Keratinocyte (primary cell): Measurements from ENCODE around the gene COL4A5. TPM values are rescaled to one million over a fixed set of nuclear protein-coding genes. Genes with fewer than 3 reads are reported as not detected.

ENCODE experiments used
- DNase-seq: peaks from one replicate; pipeline ENCODE4 v3.0.0-alpha.2; 2011; ENCODE audit warnings: low read depth, missing footprints, low spot score
- FAIRE-seq: peaks from 2 replicates; lab custom pipeline; 2011; peaks lifted over from hg19 to GRCh38; lab: Jason Lieb, UNC
- H2AFZ ChIP-seq: 2 replicates; pipeline ENCODE4 v1.6.0; 2012; ENCODE audit warnings: low read length, control low read depth, inconsistent platforms; ENCODE audit not compliant: control insufficient read depth
- H3K27ac ChIP-seq: 2 replicates; pipeline ENCODE4 v1.5.1; 2011; ENCODE audit warnings: low read length; ENCODE audit not compliant: control insufficient read depth, insufficient read depth
- H3K27me3 ChIP-seq: 3 replicates; pipeline ENCODE4 v1.6.0; 2011; ENCODE audit warnings: low read length; ENCODE audit not compliant: control insufficient read depth, insufficient read depth; ENCODE audit errors: extremely low read depth
- H3K36me3 ChIP-seq, 2 experiments: 2 replicates in 1 of 2; 3 replicates in 1 of 2; pipeline ENCODE4 v1.5.1; 2011; ENCODE audit warnings: low read length in 2 of 2, mild to moderate bottlenecking in 1 of 2; ENCODE audit not compliant: control insufficient read depth in 2 of 2, insufficient read depth in 2 of 2; ENCODE audit errors: extremely low read depth in 1 of 2
- H3K4me1 ChIP-seq: 3 replicates; pipeline ENCODE4 v1.5.1; 2011; ENCODE audit warnings: low read length; ENCODE audit not compliant: control insufficient read depth, insufficient read depth; ENCODE audit errors: extremely low read depth
- H3K4me2 ChIP-seq: 3 replicates; pipeline ENCODE4 v1.6.0; 2011; ENCODE audit warnings: low read depth, low read length; ENCODE audit not compliant: control insufficient read depth, insufficient read depth; ENCODE audit errors: extremely low read depth
- H3K4me3 ChIP-seq, 3 experiments: fragments of 200-600 bp in 1 of 3; sonication (generic) in 1 of 3; 2 replicates in 2 of 3; 3 replicates in 1 of 3; pipeline ENCODE4 v1.5.1; 2011 to 2016; ENCODE audit warnings: low read length in 3 of 3, mild to moderate bottlenecking in 3 of 3, control low read depth in 2 of 3, inconsistent platforms in 1 of 3, low read depth in 1 of 3, mixed read lengths in 1 of 3, mixed run types in 1 of 3, moderate library complexity in 1 of 3; ENCODE audit not compliant: control insufficient read depth in 2 of 3, insufficient read depth in 2 of 3; ENCODE audit errors: extremely low read depth in 1 of 3
- H3K79me2 ChIP-seq: 2 replicates; pipeline ENCODE4 v1.6.0; 2012; ENCODE audit warnings: low read length; ENCODE audit not compliant: control insufficient read depth, insufficient read depth
- H3K9ac ChIP-seq: 3 replicates; pipeline ENCODE4 v1.6.0; 2011; ENCODE audit warnings: low read length; ENCODE audit not compliant: control insufficient read depth, insufficient read depth; ENCODE audit errors: extremely low read depth
- H3K9me1 ChIP-seq: 3 replicates; pipeline ENCODE4 v1.6.0; 2011; ENCODE audit warnings: low read length; ENCODE audit not compliant: control insufficient read depth, insufficient read depth; ENCODE audit errors: extremely low read depth
- H3K9me3 ChIP-seq: 2 replicates; pipeline ENCODE4 v1.5.1; 2012; ENCODE audit warnings: low read depth, low read length; ENCODE audit not compliant: control insufficient read depth
- H4K20me1 ChIP-seq: 3 replicates; pipeline ENCODE4 v1.6.0; 2011; ENCODE audit warnings: low read length; ENCODE audit not compliant: control insufficient read depth, insufficient read depth; ENCODE audit errors: extremely low read depth
- EZH2 ChIP-seq: IDR thresholded peaks from one replicate; pipeline ENCODE4 v1.6.1; 2012; ENCODE audit warnings: inconsistent platforms, mild to moderate bottlenecking, low read length, moderate library complexity
- dilution Hi-C: fragments of 300-500 bp; cut with MboI; formaldehyde crosslinking; loops from one replicate; pipeline ENCODE4 v1.7.0; 2020; ENCODE audit warnings: low sequenced_read_pairs; ENCODE audit not compliant: extremely low pct_ligation_motif_present
- polyA plus RNA-seq, 5 experiments: library from polyadenylated mRNA; depleted of rRNA in 3 of 5; stranded (reverse) in 3 of 5; stranded (forward) in 1 of 5; unstranded in 1 of 5; fragments of >200 nt; gene quantifications; 1 replicate in 1 of 5; 2 replicates in 3 of 5; 3 replicates in 1 of 5; pipeline versions ENCODE4 v1.2.1 to v1.2.3, GENCODE V29; 2011 to 2012; ENCODE audit warnings: missing spikeins in 2 of 5, low read depth in 1 of 5, low replicate concordance in 1 of 5
- TF ChIP-seq, protein P1 (sequence below), 3 experiments: IDR thresholded peaks in 1 of 3; conservative IDR thresholded peaks in 1 of 3; optimal IDR thresholded peaks in 1 of 3; 2 replicates in 2 of 3; 3 replicates in 1 of 3; pipeline versions ENCODE3 to v1.5.1; 2011; ENCODE audit warnings: low read length in 3 of 3, mild to moderate bottlenecking in 3 of 3, moderate library complexity in 2 of 3, control low read depth in 1 of 3, inconsistent platforms in 1 of 3; ENCODE audit not compliant: insufficient read depth in 2 of 3; ENCODE audit errors: extremely low read depth in 1 of 3

The COL4A5 gene
- polyA plus RNA-seq, 1 donor (not counting 4 experiments of a cell fraction or from before 2014, with no cell fraction given) = 53.2 TPM

DNA sequence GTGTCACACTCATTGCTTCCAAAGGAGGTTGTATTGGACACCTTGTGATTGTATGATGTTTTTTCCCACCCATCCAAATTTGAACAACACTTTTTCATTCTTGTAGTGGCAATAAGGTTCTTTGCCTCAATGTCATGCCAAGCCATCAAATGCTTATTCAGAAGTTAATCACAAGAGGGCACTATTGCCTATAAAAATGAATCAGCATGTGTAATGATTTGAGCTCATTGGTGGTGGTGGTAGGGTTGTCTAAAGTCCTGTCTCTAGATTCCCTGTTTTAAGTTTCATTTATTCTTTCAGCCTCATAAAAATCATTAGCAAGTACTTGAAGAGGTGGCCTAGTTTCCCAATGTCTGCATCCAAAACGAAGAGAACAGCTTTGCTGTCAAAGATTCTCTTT is 259.7 kb downstream of the COL4A5 start:
- TF ChIP-seq, protein P1, sequence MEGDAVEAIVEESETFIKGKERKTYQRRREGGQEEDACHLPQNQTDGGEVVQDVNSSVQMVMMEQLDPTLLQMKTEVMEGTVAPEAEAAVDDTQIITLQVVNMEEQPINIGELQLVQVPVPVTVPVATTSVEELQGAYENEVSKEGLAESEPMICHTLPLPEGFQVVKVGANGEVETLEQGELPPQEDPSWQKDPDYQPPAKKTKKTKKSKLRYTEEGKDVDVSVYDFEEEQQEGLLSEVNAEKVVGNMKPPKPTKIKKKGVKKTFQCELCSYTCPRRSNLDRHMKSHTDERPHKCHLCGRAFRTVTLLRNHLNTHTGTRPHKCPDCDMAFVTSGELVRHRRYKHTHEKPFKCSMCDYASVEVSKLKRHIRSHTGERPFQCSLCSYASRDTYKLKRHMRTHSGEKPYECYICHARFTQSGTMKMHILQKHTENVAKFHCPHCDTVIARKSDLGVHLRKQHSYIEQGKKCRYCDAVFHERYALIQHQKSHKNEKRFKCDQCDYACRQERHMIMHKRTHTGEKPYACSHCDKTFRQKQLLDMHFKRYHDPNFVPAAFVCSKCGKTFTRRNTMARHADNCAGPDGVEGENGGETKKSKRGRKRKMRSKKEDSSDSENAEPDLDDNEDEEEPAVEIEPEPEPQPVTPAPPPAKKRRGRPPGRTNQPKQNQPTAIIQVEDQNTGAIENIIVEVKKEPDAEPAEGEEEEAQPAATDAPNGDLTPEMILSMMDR (optimal IDR thresholded peaks at IDR 0.05 in 1 of 3, IDR thresholded peaks at IDR 0.05 in 1 of 3, conservative IDR thresholded peaks at IDR 0.05 in 1 of 3; ENCODE audit: extremely low read depth in 1 of 3, insufficient read depth in 2 of 3, low read length in 3 of 3) = peak in 2 of 3 experiments; percentile 23 to 47
- TF ChIP-seq EZH2 = no peak
- DNase-seq = peak; percentile 4
- Histone ChIP-seq H3K27me3 (no peaks in the 10 kb centered on the region), H3K36me3 (no peaks in the 10 kb centered on the region), H4K20me1 (no peaks in the 10 kb centered on the region), H2AFZ (no peak overlapping the region), H3K27ac (no peak overlapping the region), H3K9ac (no peak overlapping the region), H3K9me3 (no peaks in the 10 kb centered on the region), H3K79me2 (no peaks in the 10 kb centered on the region), H3K4me1 (no peaks in the 10 kb centered on the region), H3K4me2 (no peak overlapping the region), H3K4me3 (no peak overlapping the region), H3K9me1 (no peaks in the 10 kb centered on the region)
- peak; percentile 55 for FAIRE-seq
- dilution Hi-C loops = no loop called here

DNA sequence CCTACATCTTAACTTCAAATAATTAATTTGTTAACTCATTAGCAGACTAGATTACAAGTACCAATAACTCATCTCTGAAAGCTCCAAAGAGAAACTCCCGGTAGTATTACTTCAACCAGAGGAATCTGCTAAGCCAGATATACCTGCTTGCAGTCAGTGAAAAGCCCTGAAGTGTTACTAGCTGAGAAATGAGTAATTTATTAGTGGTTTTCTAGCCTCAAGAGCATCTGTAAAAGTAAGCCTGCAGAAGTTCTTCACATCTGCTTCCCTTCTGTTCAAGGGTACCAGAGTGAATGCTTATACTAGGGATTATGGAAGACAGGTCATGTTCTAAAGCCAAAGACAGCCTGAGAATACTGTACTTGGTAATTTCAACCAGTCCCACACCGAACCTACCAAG is 262.0 kb downstream of the COL4A5 start:
- Histone ChIP-seq H3K27ac (no peak overlapping the region), H3K9me1 (no peaks in the 10 kb centered on the region), H3K4me2 (no peak overlapping the region), H3K27me3 (no peaks in the 10 kb centered on the region), H3K4me1 (no peaks in the 10 kb centered on the region), H2AFZ (no peak overlapping the region), H3K9ac (no peak overlapping the region), H3K9me3 (no peaks in the 10 kb centered on the region), H4K20me1 (no peaks in the 10 kb centered on the region), H3K4me3 (no peak overlapping the region), H3K36me3 (no peaks in the 10 kb centered on the region), H3K79me2 (no peaks in the 10 kb centered on the region)
- no peak for FAIRE-seq
- dilution Hi-C loops = no loop called here
- TF ChIP-seq EZH2 = no peak
- DNase-seq = no peak

DNA sequence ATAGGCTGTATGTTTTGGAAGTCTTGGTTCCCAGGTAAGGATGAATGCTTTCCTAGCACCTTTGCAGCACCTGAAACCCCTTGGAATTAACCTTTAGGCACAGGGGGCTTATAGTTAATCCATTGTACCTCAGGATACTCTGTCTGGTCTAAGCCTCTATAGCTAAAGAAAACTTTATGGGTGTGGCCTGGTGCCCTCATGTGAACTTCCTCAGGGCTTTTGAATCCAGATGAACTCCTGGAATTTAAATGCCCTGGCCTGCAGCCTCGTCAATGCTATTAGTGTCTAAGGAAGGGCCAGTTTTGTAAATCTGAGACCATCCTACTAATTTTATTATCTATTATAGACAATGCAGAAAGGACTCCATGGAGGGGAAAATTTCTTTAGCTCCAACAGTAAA is 262.9 kb downstream of the COL4A5 start:
- no peak overlapping the region for H2AFZ ChIP-seq

More for the DNA sequence above, 262.9 kb downstream of the COL4A5 start:
- Histone ChIP-seq H3K27ac (no peak overlapping the region), H4K20me1 (no peaks in the 10 kb centered on the region), H3K79me2 (no peaks in the 10 kb centered on the region), H3K9me1 (no peaks in the 10 kb centered on the region), H3K36me3 (no peaks in the 10 kb centered on the region), H3K9me3 (no peaks in the 10 kb centered on the region), H3K27me3 (no peaks in the 10 kb centered on the region), H3K4me3 (no peak overlapping the region), H3K9ac (no peak overlapping the region), H3K4me2 (no peak overlapping the region), H3K4me1 (no peaks in the 10 kb centered on the region)
- dilution Hi-C loops = no loop called here
- no peak for DNase-seq
- FAIRE-seq = no peak
- no peak for TF ChIP-seq EZH2
- TF ChIP-seq, protein P1 (optimal IDR thresholded peaks at IDR 0.05 in 1 of 3, IDR thresholded peaks at IDR 0.05 in 1 of 3, conservative IDR thresholded peaks at IDR 0.05 in 1 of 3; ENCODE audit: extremely low read depth in 1 of 3, insufficient read depth in 2 of 3, low read length in 3 of 3) = no peak
